Stomach smooth muscle (tissue), 2 donors: ENCODE measurements around the gene FAM32A.

Source experiments
- H3K27ac ChIP-seq: one replicate; pipeline ENCODE4 v1.7.0; 2013; ENCODE audit warnings: mild to moderate bottlenecking, low read length, inconsistent platforms
- H3K27me3 ChIP-seq, 2 donors: one replicate each; pipeline ENCODE4 v1.7.0; 2013; ENCODE audit warnings: low read length in 2 of 2; ENCODE audit not compliant: insufficient read depth in 2 of 2, control insufficient read depth in 1 of 2
- H3K36me3 ChIP-seq, 2 donors: one replicate each; pipeline ENCODE4 v1.7.0; 2013; ENCODE audit warnings: low read length in 2 of 2; ENCODE audit not compliant: control insufficient read depth in 2 of 2, insufficient read depth in 2 of 2
- H3K4me1 ChIP-seq: one replicate; pipeline ENCODE4 v1.7.0; 2013; ENCODE audit warnings: low read length; ENCODE audit not compliant: control insufficient read depth, insufficient read depth
- H3K4me3 ChIP-seq, 2 donors: one replicate each; pipeline ENCODE4 v1.7.0; 2013; ENCODE audit warnings: low read length in 2 of 2
- H3K9ac ChIP-seq, 2 donors: one replicate each; pipeline ENCODE4 v1.7.0; 2013; ENCODE audit warnings: low read length in 2 of 2, mild to moderate bottlenecking in 1 of 2
- H3K9me3 ChIP-seq, 2 donors: one replicate each; pipeline ENCODE4 v1.7.0; 2013; ENCODE audit warnings: low read length in 2 of 2; ENCODE audit not compliant: control insufficient read depth in 2 of 2
- donor health status: healthy.
- donor health status: Pancreatic carcinoma.

FAM32A gene

DNA sequence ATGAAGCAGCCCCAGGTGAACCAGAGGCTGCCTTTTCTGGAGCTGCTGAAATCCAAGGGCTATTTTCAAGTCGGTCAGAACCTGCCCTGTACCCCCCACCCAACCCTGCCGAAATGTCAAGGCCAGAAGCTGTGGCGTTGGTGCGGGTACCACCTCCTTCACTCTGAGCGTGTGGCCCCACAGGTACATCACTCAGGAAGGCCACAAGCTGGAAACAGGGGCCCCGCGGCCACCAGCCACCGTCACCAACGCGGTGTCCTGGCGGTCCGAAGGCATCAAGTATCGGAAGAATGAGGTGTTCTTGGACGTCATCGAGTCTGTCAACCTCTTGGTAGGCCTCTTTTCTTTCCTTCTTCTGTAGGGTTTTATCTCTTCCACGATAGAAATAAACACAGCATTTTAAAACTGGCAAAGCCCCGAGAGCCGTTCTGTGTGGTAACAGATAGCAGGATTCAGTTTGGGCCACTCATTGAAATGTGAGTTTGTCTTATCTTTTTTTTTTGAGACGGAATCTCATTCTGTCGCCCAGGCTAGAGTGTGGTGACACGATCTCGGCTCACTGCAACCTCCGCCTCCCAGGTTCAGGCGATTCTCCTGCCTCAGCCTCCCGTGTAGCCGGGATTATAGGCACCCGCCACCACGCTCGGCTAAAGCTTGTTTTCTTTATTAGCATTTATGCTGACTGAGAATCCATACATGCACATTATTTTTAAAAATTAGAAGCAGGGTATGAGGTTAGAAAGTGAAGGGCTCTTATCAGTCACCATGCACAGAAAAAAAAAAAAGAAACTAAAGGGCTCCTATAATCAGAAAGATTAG, 23.8 kb downstream of the FAM32A start:
- Histone ChIP-seq H3K4me3 (no peak overlapping the region), H3K4me1 (peaks cover 9% of the 10 kb centered on the region), H3K27ac (no peak overlapping the region), H3K9me3 (no peaks in the 10 kb centered on the region), H3K9ac (no peak overlapping the region), H3K36me3 (peaks cover 32 to 45% of the 10 kb centered on the region in 2 donors), H3K27me3 (no peaks in the 10 kb centered on the region)

DNA sequence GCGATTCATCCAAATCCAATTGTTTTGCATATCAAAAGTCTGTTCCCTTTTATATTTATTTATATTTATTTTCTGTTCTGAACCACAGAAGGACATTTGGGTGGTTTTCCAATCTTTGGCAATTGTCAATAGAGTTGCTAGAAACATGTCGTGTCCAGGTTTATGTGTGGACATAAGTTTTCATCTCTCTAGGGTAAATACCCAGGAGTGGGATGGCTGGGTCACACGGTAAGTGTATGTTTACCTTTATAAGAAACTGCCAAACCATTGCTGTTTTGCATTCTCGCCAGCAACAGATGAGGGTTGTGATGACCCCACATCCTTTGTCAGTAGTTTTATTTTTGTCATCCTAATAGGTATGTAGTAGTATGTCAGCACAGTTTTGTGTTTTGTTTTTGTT, 25.0 kb downstream of the FAM32A start:
- no peaks in the 10 kb centered on the region for H3K27me3 ChIP-seq
- H3K4me1 ChIP-seq, result peaks cover 7% of the 10 kb centered on the region
- H3K9ac ChIP-seq, result no peak overlapping the region
- H3K27ac ChIP-seq, result no peak overlapping the region
- no peak overlapping the region for H3K4me3 ChIP-seq
- peaks cover 28 to 39% of the 10 kb centered on the region in 2 donors for H3K36me3 ChIP-seq
- no peaks in the 10 kb centered on the region for H3K9me3 ChIP-seq

- peaks cover 17 to 27% of the 10 kb centered on the region in 2 donors for H3K36me3 ChIP-seq
- H3K4me3 ChIP-seq, result no peak overlapping the region
- H3K27ac ChIP-seq, result no peak overlapping the region
- no peaks in the 10 kb centered on the region for H3K9me3 ChIP-seq
- H3K4me1 ChIP-seq, result no peaks in the 10 kb centered on the region
- H3K9ac ChIP-seq, result no peak overlapping the region
- no peaks in the 10 kb centered on the region for H3K27me3 ChIP-seq
Observed at GRCh38 chr19:16213076-16213475, 27.9 kb downstream of the FAM32A start.

DNA sequence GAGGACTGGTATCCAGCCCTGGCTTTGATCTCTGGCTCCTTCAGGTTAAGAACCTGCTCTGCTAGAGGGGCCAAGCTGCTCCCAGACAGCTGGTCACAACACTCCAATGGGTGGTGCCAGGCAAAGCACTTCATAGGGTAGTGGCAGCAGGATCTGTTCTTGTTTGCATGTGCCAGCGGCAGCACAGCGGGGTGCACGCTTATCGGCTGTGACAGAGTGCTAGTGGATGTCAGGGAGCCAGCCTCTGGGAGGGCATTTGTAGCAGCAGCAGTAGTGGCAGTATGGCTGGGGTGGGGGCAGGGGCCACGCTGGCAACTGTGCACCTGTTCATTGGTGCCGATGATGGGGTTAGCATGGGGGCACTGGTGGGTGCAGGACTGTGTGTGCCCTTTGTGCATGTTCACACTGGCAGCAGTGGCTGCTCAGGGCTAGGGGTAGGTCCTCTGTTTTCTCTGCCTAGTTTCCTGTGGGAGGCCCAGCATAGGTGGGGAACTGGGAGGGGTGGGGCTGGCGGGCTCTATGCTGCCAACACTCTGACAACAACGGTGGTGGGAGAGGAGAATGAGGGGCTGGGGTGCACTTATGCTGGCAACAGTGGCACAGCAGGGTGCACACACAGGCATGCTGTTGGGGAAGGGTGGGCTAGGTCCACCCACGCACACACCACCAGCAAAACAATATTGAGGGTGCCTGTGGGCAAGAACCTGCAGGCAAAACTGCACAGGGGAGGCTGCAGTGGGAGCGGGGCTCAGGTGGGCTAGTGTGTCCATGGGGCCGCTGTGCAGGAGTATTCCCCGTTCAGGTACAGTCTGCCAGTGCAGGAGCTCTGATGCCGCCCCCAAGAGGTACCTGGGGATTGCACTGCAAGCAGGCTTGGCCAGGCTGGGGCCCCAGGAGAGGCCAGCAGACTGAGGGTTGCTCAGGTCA, 31.8 kb downstream of the FAM32A start:
- peaks cover 9 to 26% of the 10 kb centered on the region in 2 donors for H3K36me3 ChIP-seq

DNA sequence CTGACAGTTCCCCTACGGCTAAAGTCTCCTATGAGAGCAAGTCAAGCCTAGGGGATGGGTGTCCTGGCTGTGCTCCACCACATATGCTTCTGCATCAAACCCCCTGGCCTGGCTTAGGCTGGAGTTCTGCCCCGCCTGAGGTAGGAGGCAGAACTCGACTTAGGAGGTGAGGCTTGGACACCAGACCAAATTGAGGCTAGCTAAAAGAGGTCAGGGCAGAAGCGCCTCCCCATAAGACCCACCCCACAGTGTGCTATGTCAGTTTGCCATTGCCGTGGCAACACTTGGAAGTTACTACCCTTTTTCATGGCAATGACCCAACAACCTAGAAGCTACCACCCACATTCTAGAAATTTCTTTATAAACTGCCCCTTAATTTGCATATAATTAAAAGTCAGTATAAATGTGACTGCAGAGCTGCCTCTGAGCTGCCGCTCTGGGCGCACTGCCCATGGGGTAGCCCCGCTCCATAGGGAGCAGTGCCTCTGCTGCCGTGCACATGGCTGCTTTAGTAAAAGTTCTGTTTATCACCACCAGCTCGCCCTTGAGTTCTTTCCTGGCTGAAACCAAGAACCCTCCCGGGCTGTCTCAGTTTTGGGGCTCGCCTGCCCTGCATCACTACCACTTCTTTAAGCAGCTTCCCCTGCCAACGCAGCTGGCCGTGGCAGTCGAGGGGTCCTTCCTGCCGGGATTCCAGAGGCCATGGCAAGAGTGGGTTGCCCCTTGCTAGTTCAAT, 32.7 kb downstream of the FAM32A start:
- H3K4me3 ChIP-seq, result no peak overlapping the region
- peaks cover 8 to 19% of the 10 kb centered on the region in 2 donors for H3K9me3 ChIP-seq
- H3K27ac ChIP-seq, result no peak overlapping the region
- H3K36me3 ChIP-seq, result peaks cover 10 to 29% of the 10 kb centered on the region in 2 donors
- no peak overlapping the region for H3K9ac ChIP-seq
- H3K4me1 ChIP-seq, result no peaks in the 10 kb centered on the region
- H3K27me3 ChIP-seq, result no peaks in the 10 kb centered on the region

More for the DNA sequence above, 31.8 kb downstream of the FAM32A start:
- Histone ChIP-seq H3K4me3 (no peak overlapping the region), H3K9me3 (peaks cover 8 to 19% of the 10 kb centered on the region in 2 donors), H3K4me1 (no peaks in the 10 kb centered on the region), H3K27ac (no peak overlapping the region), H3K9ac (no peak overlapping the region), H3K27me3 (no peaks in the 10 kb centered on the region)

GRCh38 chr19:16218851-16219250, 33.6 kb downstream of the FAM32A start:
- Histone ChIP-seq H3K36me3 (peaks cover 16 to 37% of the 10 kb centered on the region in 2 donors), H3K27me3 (no peaks in the 10 kb centered on the region), H3K4me1 (no peaks in the 10 kb centered on the region), H3K27ac (no peak overlapping the region), H3K9ac (no peak overlapping the region), H3K9me3 (peaks cover 8 to 19% of the 10 kb centered on the region in 2 donors), H3K4me3 (no peak overlapping the region)

GRCh38 chr19:16222806-16223205, 37.6 kb downstream of the FAM32A start:
- peaks cover 32 to 59% of the 10 kb centered on the region in 2 donors for H3K36me3 ChIP-seq
- peaks cover 8 to 19% of the 10 kb centered on the region in 2 donors for H3K9me3 ChIP-seq

DNA sequence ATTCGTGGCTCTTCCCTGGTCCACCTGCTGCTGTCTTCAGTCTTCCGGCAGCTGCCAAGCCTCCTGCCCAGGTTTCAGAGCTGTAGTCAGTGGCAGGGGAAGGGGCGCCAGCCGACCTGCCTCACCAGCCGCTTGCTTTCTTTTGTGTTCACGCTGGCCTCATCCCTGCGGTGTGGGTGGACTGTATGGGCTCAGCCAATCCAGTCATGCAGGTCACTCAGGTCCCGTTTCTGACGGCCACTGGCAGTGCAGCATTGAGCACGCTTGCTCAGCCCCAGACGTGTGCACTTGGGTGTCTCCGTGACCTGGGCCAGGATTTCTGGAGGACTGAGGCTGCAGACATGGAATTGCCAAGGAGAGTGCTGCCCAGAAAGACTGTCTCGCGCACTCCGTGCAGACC, 38.5 kb downstream of the FAM32A start:
- Histone ChIP-seq H3K9me3 (peaks cover 8 to 19% of the 10 kb centered on the region in 2 donors), H3K9ac (no peak overlapping the region), H3K27me3 (no peaks in the 10 kb centered on the region), H3K4me1 (no peaks in the 10 kb centered on the region), H3K36me3 (peaks cover 32 to 62% of the 10 kb centered on the region in 2 donors), H3K4me3 (no peak overlapping the region), H3K27ac (no peak overlapping the region)

More at GRCh38 chr19:16222806-16223205, 37.6 kb downstream of the FAM32A start:
- no peaks in the 10 kb centered on the region for H3K4me1 ChIP-seq
- H3K27ac ChIP-seq, result no peak overlapping the region
- no peaks in the 10 kb centered on the region for H3K27me3 ChIP-seq
- H3K9ac ChIP-seq, result no peak overlapping the region
- no peak overlapping the region for H3K4me3 ChIP-seq

GRCh38 chr19:16224293-16225045, 39.3 kb downstream of the FAM32A start:
- no peak overlapping the region for H3K27ac ChIP-seq
- peaks cover 8 to 19% of the 10 kb centered on the region in 2 donors for H3K9me3 ChIP-seq
- peaks cover 37 to 64% of the 10 kb centered on the region in 2 donors for H3K36me3 ChIP-seq
- H3K9ac ChIP-seq, result no peak overlapping the region
- H3K4me3 ChIP-seq, result no peak overlapping the region
- no peaks in the 10 kb centered on the region for H3K27me3 ChIP-seq
- H3K4me1 ChIP-seq, result no peaks in the 10 kb centered on the region
